ENCODE results near the gene LRSAM1.

LRSAM1 gene

GRCh38 chr9:127550751-127551150, 99.4 kb downstream of the LRSAM1 start:
- DNase-seq (ENCODE audit: low read depth in 2 of 2): no peak

Data from fibroblast of skin of left biceps (primary cell).